B cell (primary cell): Measurements from ENCODE around the gene CMTM3. TPM values are rescaled to one million over a fixed set of nuclear protein-coding genes. Genes with fewer than 3 reads are reported as not detected.

Source experiments
- ATAC-seq: fragments of 200-7000 bp; cut with Tn5 transposase; one replicate; pipeline ENCODE4 v1.10.0; 2021; ENCODE audit warnings: low read depth, mild to moderate bottlenecking, moderate number of reproducible peaks, moderate library complexity
- CTCF ChIA-PET: fragments of 350-600 bp; sonication (Branson Sonifier 250); formaldehyde crosslinking; loops from one replicate; lab custom pipeline; 2021; ENCODE audit warnings: antibody characterized with exemption, inconsistent platforms; lab: Charles Lee
- POLR2A ChIA-PET: fragments of 350-600 bp; sonication (Branson Sonifier 250); formaldehyde crosslinking; loops from one replicate; lab custom pipeline; 2021; ENCODE audit warnings: antibody characterized with exemption; lab: Charles Lee
- DNase-seq: peaks from one replicate; pipeline ENCODE4 v3.0.0; 2013
- H2AFZ ChIP-seq: 2 replicates; pipeline ENCODE4 v1.6.1; 2012; ENCODE audit warnings: mild to moderate bottlenecking, low read depth, low read length; ENCODE audit not compliant: insufficient read depth, poor library complexity, severe bottlenecking
- H3K27ac ChIP-seq, 2 donors: 1 replicate in 1 of 2; 2 replicates in 1 of 2; pipeline ENCODE4 v1.5.1; 2012 to 2013; ENCODE audit warnings: low read length in 2 of 2, mild to moderate bottlenecking in 2 of 2, moderate library complexity in 1 of 2
- H3K27me3 ChIP-seq, 4 experiments: fragments of 200-600 bp in 1 of 4; sonication (generic) in 1 of 4; replicated peaks in 1 of 4; 1 replicate in 2 of 4; 2 replicates in 2 of 4; pipeline versions ENCODE4 v1.6.1 to v1.7.0; 2013 to 2016; ENCODE audit warnings: low read length in 3 of 4, mild to moderate bottlenecking in 2 of 4, mixed read lengths in 1 of 4, moderate library complexity in 1 of 4; ENCODE audit not compliant: insufficient read depth in 4 of 4, control insufficient read depth in 3 of 4; ENCODE audit errors: control extremely low read depth in 1 of 4
- H3K36me3 ChIP-seq, 2 experiments: replicated peaks in 1 of 2; 1 replicate in 1 of 2; 2 replicates in 1 of 2; pipeline versions ENCODE4 v1.6.1 to v1.7.1; 2013; ENCODE audit warnings: low read length in 1 of 2; ENCODE audit not compliant: insufficient read depth in 2 of 2, control insufficient read depth in 1 of 2; ENCODE audit errors: control extremely low read depth in 1 of 2, extremely low read depth in 1 of 2
- H3K4me1 ChIP-seq, 2 donors: fragments of 200-600 bp in 1 of 2; sonication (generic) in 1 of 2; 1 replicate in 1 of 2; 2 replicates in 1 of 2; pipeline versions ENCODE4 v1.5.1 to v1.6.1; 2013 to 2017; ENCODE audit warnings: low read length in 2 of 2; ENCODE audit not compliant: control insufficient read depth in 2 of 2, insufficient read depth in 2 of 2
- H3K4me2 ChIP-seq: replicated peaks from 2 replicates; pipeline ENCODE3; 2012; ENCODE audit warnings: mild to moderate bottlenecking, low read depth, low read length; ENCODE audit not compliant: poor library complexity, severe bottlenecking
- H3K4me3 ChIP-seq, 5 experiments: fragments of 200-600 bp in 1 of 5; sonication (generic) in 1 of 5; 1 replicate in 3 of 5; 2 replicates in 2 of 5; pipeline versions ENCODE4 v1.5.1 to v1.7.0; 2011 to 2016; ENCODE audit warnings: low read length in 4 of 5, mild to moderate bottlenecking in 4 of 5, low read depth in 2 of 5, control low read depth in 1 of 5, moderate library complexity in 1 of 5; ENCODE audit not compliant: insufficient read depth in 1 of 5; ENCODE audit errors: control extremely low read depth in 1 of 5, extremely low read depth in 1 of 5
- H3K79me2 ChIP-seq: fragments of 200-600 bp; sonication (generic); one replicate; pipeline ENCODE4 v1.6.0; 2016; ENCODE audit warnings: low read length; ENCODE audit not compliant: control insufficient read depth, insufficient read depth
- H3K9ac ChIP-seq: fragments of 200-600 bp; sonication (generic); 2 replicates; pipeline ENCODE4 v1.6.1; 2017; ENCODE audit warnings: mild to moderate bottlenecking, low read length, moderate library complexity
- H3K9me3 ChIP-seq, 3 donors: one replicate each; pipeline versions ENCODE4 v1.6.1 to v1.7.1; 2013; ENCODE audit warnings: low read length in 2 of 3; ENCODE audit not compliant: control insufficient read depth in 2 of 3, insufficient read depth in 1 of 3; ENCODE audit errors: control extremely low read depth in 1 of 3
- H4K20me1 ChIP-seq: 2 replicates; pipeline ENCODE4 v1.6.0; 2012; ENCODE audit warnings: mild to moderate bottlenecking, low read length; ENCODE audit not compliant: insufficient read depth, control insufficient read depth, poor library complexity, severe bottlenecking
- H3K27ac Mint-ChIP-seq: one replicate; pipeline ENCODE4 v1.8.0; 2021; ENCODE audit warnings: mixed read lengths
- H3K27me3 Mint-ChIP-seq: one replicate; pipeline ENCODE4 v1.8.0; 2021; ENCODE audit warnings: mixed read lengths
- H3K4me1 Mint-ChIP-seq: one replicate; pipeline ENCODE4 v1.8.0; 2021; ENCODE audit warnings: mixed read lengths
- H3K4me3 Mint-ChIP-seq: one replicate; pipeline ENCODE4 v1.8.0; 2021; ENCODE audit warnings: mixed read lengths
- H3K9me3 Mint-ChIP-seq: one replicate; pipeline ENCODE4 v1.8.0; 2022; ENCODE audit warnings: mixed read lengths; ENCODE audit not compliant: insufficient read depth
- EZH2 ChIP-seq: IDR thresholded peaks from 2 replicates; pipeline ENCODE4 v1.6.1; 2012; ENCODE audit warnings: borderline replicate concordance, low read depth, mild to moderate bottlenecking, moderate library complexity, low read length; ENCODE audit not compliant: insufficient read depth, poor library complexity, severe bottlenecking
- WGBS: methylation state at CpG from one replicate; pipeline ENCODE4 v1.1.5; 2013; ENCODE audit warnings: missing lambda C conversion rate; ENCODE audit not compliant: insufficient coverage; 5-methylcytosine and 5-hydroxymethylcytosine counted together
- intact Hi-C: fragments of 100-400 bp; cut with micrococcal nuclease; formaldehyde crosslinking; loops from one replicate; pipeline ENCODE4 v1.10.0; 2022
- polyA plus RNA-seq: library from polyadenylated mRNA; depleted of rRNA; stranded (reverse); fragments of >200 nt; gene quantifications from 2 replicates; pipeline ENCODE4 v1.2.3, GENCODE V29; 2012
- total RNA-seq, 2 donors: library from RNA; stranded (reverse); fragments of 120-200 nt in 1 of 2; gene quantifications; 1 replicate in 1 of 2; 2 replicates in 1 of 2; pipeline versions ENCODE4 v1.2.3 to v1.2.4, GENCODE V29; 2013 to 2022
- TF ChIP-seq, protein P1 (sequence below): fragments of 200-600 bp; IDR thresholded peaks from one replicate; pipeline ENCODE4 v1.8.0; 2022; ENCODE audit warnings: antibody characterized with exemption, mild to moderate bottlenecking

The CMTM3 gene
- total and polyA plus RNA-seq, 2 donors (not counting 1 experiment from before 2014, with no cell fraction given): 7.5 to 8.7 TPM

DNA sequence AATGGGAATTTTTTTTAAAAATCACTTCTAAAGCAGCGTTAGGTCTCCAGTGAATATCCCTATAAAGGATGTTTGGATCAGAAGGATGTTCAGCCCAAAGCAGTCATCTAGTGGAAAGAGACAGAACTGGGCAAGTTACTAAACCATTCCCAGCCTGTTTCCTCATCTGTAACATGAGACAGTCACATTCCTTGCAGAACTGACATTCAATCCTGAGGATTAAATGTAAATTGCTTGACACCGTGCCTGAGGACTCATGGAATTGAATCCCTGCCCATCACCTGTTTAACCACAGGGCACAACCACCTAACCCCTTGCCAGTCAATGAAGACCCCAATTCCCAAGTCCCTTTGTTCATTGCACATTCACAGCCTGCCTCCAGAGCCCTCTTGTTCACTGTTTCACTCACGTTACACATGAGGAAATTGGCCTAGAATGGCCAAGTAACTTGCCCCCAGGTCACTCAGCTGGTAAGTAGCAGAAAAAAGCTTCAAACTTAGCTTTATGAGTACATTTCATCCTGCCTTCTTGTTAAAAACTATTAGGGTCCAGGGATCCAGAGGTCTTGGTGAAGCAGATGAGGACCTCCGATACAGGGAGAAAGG, 23.8 kb upstream of the CMTM3 start:
- ATAC-seq: no peak
- no peak overlapping the region for H3K4me2 ChIP-seq
- no peak overlapping the region for H3K9ac ChIP-seq
- no peak overlapping the region for H3K4me3 ChIP-seq
- Mint-ChIP-seq H3K27ac (no peak overlapping the region), H3K27me3 (peaks cover 48% of the 10 kb centered on the region), H3K9me3 (no peaks in the 10 kb centered on the region), H3K4me1 (peaks cover 18% of the 10 kb centered on the region), H3K4me3 (no peak overlapping the region)
- peaks cover 17 to 22% of the 10 kb centered on the region in 2 donors for H3K4me1 ChIP-seq
- TF ChIP-seq, protein P1, sequence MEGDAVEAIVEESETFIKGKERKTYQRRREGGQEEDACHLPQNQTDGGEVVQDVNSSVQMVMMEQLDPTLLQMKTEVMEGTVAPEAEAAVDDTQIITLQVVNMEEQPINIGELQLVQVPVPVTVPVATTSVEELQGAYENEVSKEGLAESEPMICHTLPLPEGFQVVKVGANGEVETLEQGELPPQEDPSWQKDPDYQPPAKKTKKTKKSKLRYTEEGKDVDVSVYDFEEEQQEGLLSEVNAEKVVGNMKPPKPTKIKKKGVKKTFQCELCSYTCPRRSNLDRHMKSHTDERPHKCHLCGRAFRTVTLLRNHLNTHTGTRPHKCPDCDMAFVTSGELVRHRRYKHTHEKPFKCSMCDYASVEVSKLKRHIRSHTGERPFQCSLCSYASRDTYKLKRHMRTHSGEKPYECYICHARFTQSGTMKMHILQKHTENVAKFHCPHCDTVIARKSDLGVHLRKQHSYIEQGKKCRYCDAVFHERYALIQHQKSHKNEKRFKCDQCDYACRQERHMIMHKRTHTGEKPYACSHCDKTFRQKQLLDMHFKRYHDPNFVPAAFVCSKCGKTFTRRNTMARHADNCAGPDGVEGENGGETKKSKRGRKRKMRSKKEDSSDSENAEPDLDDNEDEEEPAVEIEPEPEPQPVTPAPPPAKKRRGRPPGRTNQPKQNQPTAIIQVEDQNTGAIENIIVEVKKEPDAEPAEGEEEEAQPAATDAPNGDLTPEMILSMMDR: no peak
- no peak for TF ChIP-seq EZH2
- no peaks in the 10 kb centered on the region for H3K79me2 ChIP-seq
- H3K9me3 ChIP-seq: peaks cover 0 to 2% (median 0%) of the 10 kb centered on the region in 3 donors
- CTCF ChIA-PET: interaction anchor here (1.2 to 4.6 kb wide), 4 partner anchors 9 to 98 kb away, joined by 3 to 20 read pairs (median 9); no protein-coding TSS in a partner anchor
- no peak for DNase-seq
- H3K27ac ChIP-seq: no peak overlapping the region
- WGBS: 96% methylated on average over 3 of the region's 4 CpGs
- intact Hi-C loops: no loop called here
- H3K27me3 ChIP-seq: peaks cover 0 to 39% (median 31%) of the 10 kb centered on the region in 4 experiments
- POLR2A ChIA-PET: interaction anchor here (1.3 kb wide), 1 partner anchor 57 kb away, joined by 7 read pairs; no protein-coding TSS in a partner anchor
- H2AFZ ChIP-seq: no peak overlapping the region
- peaks cover 5% of the 10 kb centered on the region for H4K20me1 ChIP-seq
- no peaks in the 10 kb centered on the region for H3K36me3 ChIP-seq
